Activated naive CD4-positive, alpha-beta T cell treated with anti-CD3 and anti-CD28 coated beads, Interleukin-2, amount 50 U/mL, for 72 hours (primary cell): ENCODE data around the gene RSBN1L. TPM values are rescaled to one million over a fixed set of nuclear protein-coding genes. Genes with fewer than 3 reads are reported as not detected.

Source experiments
- ATAC-seq, 2 donors: fragments of 150-1000 bp; cut with Tn5 transposase; 2 replicates each; pipeline ENCODE4 v1.10.0; 2021; ENCODE audit warnings: mild to moderate bottlenecking in 2 of 2, moderate library complexity in 2 of 2
- DNase-seq, 2 donors: peaks; one replicate each; pipeline ENCODE4 v3.0.0; 2021 to 2022; ENCODE audit warnings: low spot score in 2 of 2
- H3K27ac Mint-ChIP-seq, 2 donors: one replicate each; pipeline ENCODE4 v1.8.0; 2022; ENCODE audit warnings: mild to moderate bottlenecking in 2 of 2, mixed read lengths in 2 of 2
- H3K36me3 Mint-ChIP-seq, 2 donors: one replicate each; pipeline ENCODE4 v1.8.0; 2022; ENCODE audit warnings: mixed read lengths in 2 of 2
- H3K9me3 Mint-ChIP-seq, 2 donors: one replicate each; pipeline ENCODE4 v1.8.0; 2022; ENCODE audit warnings: mixed read lengths in 2 of 2
- total RNA-seq, 2 donors: library from RNA; stranded (reverse); gene quantifications; one replicate each; pipeline ENCODE4 v1.2.3, GENCODE V29; 2022

The RSBN1L gene
- total RNA-seq, 2 donors from 2014 or later: 19.8 to 20.2 TPM

DNA sequence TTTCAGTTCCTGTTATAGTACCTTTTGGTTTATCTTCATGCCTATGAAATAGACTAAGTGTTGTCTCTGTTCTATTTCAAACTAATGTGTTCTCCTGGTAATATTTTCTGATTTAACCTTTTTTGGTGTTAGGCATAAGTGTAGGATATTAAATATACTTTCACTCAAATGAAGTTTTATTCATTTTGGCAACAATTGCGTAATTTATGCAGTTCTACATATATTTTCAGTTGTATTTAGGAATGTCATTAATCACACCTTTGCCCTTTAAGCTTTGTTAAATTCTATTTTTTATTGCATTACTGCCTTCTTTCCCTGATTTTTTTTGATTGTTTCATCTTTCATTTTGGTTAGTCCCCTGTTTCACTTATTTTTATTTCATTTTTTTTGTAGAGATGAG lies 47.3 kb downstream of the RSBN1L start:
- Mint-ChIP-seq H3K9me3 (no peaks in the 10 kb centered on the region), H3K27ac (peak overlapping the region in 1 of 2 donors; percentile 79), H3K36me3 (peaks cover 4 to 12% of the 10 kb centered on the region in 2 donors)
- ATAC-seq: no peak
- DNase-seq: no peak

DNA sequence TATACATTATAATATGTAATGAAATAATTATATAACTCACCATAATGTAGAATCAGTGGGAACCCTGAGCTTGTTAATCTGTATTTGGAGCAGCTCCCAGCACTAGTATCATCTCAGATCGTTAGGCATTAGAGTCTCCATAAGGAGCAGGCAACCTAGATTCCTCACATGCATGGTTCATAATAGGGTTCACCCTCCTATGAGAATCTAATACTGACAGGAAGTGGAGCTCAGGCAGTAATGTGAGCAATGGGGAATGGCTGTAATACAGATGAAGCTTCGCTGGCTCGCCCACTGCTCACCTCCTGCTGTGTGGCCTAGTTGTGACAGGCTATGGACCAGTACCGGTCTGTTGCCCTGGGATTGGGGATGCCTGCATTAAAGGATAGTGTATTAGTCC lies 49.5 kb downstream of the RSBN1L start:
- DNase-seq (no peak), ATAC-seq (no peak)
- Mint-ChIP-seq H3K27ac (peak overlapping the region in 1 of 2 donors; percentile 48), H3K9me3 (no peaks in the 10 kb centered on the region), H3K36me3 (peaks cover 5% of the 10 kb centered on the region in 2 donors)

DNA sequence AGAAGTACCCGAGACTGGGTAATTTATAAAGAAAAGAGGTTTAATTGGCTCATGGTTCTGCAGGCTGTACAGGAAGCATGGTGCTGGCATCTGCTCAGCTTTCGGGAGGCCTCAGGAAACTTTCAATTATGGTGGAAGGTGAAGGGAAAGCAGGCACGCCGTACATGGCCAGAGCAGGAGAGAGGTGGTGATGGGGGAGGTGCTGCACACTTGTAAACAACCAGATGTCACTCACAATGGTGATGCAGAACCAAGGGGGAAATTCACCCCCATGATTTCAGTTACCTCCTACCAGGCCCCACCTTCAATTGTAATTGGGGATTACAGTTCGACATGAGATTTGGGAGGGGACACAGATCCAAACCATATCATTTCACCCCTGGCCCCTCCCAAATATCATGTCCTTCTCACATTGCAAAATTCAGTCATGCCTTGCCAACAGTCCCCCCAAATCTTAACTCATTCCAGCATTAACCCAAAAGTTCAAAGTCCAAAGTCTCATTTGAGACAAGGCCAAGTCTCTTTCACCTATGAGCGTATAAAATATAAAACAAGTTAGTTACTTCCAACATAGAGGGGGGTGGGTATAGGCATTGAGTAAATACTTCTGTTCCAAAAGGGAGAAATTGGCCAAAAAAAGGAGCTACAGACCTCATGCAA lies 50.0 kb downstream of the RSBN1L start:
- H3K9me3 Mint-ChIP-seq: no peaks in the 10 kb centered on the region
- H3K36me3 Mint-ChIP-seq: peaks cover 5 to 9% of the 10 kb centered on the region in 2 donors
- DNase-seq (no peak), ATAC-seq (no peak)
- H3K27ac Mint-ChIP-seq: peak overlapping the region in 1 of 2 donors; percentile 48

DNA sequence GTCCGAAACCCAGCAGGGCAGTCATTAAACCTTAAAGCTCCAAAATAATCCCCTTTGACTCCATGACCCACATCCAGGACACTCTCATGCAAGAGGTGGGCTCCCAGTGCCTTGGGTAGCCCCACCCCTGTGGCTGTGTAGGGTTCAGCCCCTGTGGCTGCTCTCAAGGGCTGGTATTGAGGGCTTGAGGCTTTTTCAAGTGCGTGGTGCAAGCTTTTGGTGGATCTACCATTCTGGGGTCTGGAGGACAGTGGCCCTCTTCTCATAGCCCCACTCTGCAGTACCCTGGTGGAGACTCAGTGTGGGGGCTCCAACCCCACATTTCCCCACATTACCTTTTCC lies 50.5 kb downstream of the RSBN1L start:
- DNase-seq (no peak), ATAC-seq (no peak)
- Mint-ChIP-seq H3K27ac (peak overlapping the region in 1 of 2 donors; percentile 4), H3K36me3 (peaks cover 5 to 9% of the 10 kb centered on the region in 2 donors), H3K9me3 (no peaks in the 10 kb centered on the region)

- peak overlapping the region in 1 of 2 donors; percentile 4 for H3K27ac Mint-ChIP-seq
- no peaks in the 10 kb centered on the region for H3K9me3 Mint-ChIP-seq
- H3K36me3 Mint-ChIP-seq: peaks cover 5 to 9% of the 10 kb centered on the region in 2 donors
- no peak for DNase-seq
- ATAC-seq: no peak
Observed at GRCh38 chr7:77747178-77747577, 50.9 kb downstream of the RSBN1L start.

DNA sequence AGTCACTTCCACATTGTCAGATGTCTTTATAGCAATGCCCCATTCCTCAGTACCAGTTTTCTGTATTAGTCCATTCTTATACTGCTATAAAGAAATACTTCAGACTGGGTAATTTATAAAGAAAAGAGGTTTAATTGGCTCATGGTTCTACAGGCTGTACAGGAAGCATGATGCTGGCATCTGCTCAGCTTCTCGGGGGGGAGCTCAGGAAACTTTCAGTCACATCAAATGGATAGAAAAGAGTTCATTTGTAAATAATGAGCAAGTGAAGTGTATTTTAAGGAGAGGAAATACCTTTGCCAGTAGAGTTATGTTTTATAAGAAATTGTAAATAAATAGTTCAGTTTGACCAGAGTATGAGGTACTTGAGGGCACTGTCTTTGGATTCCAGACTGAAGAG lies 51.5 kb downstream of the RSBN1L start:
- H3K9me3 Mint-ChIP-seq: no peaks in the 10 kb centered on the region
- peak overlapping the region; percentile 4 to 66 for H3K27ac Mint-ChIP-seq
- ATAC-seq: no peak
- peaks cover 5 to 9% of the 10 kb centered on the region in 2 donors for H3K36me3 Mint-ChIP-seq
- no peak for DNase-seq

GRCh38 chr7:77752016-77752415 lies 55.8 kb downstream of the RSBN1L start:
- peaks cover 5 to 9% of the 10 kb centered on the region in 2 donors for H3K36me3 Mint-ChIP-seq
- H3K27ac Mint-ChIP-seq: no peak overlapping the region
- no peaks in the 10 kb centered on the region for H3K9me3 Mint-ChIP-seq
- ATAC-seq (peak in 1 of 2 donors; percentile 39), DNase-seq (no peak)

- Mint-ChIP-seq H3K27ac (no peak overlapping the region), H3K36me3 (peaks cover 5 to 9% of the 10 kb centered on the region in 2 donors), H3K9me3 (no peaks in the 10 kb centered on the region)
- DNase-seq (no peak), ATAC-seq (peak; percentile 34 to 54)
Observed at GRCh38 chr7:77753173-77753572, 56.9 kb downstream of the RSBN1L start.

DNA sequence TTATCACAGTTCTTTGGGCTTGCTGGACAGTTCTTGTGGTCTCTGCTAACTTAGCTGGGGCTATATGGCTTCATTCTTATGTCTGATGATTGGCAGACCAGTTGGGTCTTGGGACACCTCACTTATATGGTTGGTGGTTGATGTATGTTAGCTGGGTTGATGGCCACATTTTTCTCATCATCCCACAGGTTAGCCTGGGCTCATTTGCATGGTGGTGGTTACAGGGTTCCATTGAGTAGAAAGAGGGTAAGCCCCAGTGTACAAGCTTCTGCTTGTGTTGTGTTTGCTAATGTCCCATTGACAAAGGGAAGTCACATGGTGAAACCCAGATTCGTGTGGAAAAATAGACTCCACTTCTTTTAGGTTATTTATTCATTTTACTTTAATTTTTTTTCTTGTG lies 61.3 kb downstream of the RSBN1L start:
- no peak overlapping the region for H3K27ac Mint-ChIP-seq

GRCh38 chr7:77759294-77759889 lies 63.1 kb downstream of the RSBN1L start:
- ATAC-seq (peak; percentile 52 to 65), DNase-seq (peak in 1 of 2 donors; percentile 78)
- Mint-ChIP-seq H3K27ac (peak overlapping the region in 1 of 2 donors; percentile 36), H3K36me3 (no peaks in the 10 kb centered on the region), H3K9me3 (no peaks in the 10 kb centered on the region)

More for the DNA sequence above, 61.3 kb downstream of the RSBN1L start:
- ATAC-seq (peak; percentile 30 to 83), DNase-seq (no peak)
- Mint-ChIP-seq H3K9me3 (no peaks in the 10 kb centered on the region), H3K36me3 (no peaks in the 10 kb centered on the region)

- DNase-seq (no peak), ATAC-seq (no peak)
- Mint-ChIP-seq H3K9me3 (no peaks in the 10 kb centered on the region), H3K36me3 (no peaks in the 10 kb centered on the region), H3K27ac (no peak overlapping the region)
Observed at GRCh38 chr7:77760809-77761453, 64.7 kb downstream of the RSBN1L start.

DNA sequence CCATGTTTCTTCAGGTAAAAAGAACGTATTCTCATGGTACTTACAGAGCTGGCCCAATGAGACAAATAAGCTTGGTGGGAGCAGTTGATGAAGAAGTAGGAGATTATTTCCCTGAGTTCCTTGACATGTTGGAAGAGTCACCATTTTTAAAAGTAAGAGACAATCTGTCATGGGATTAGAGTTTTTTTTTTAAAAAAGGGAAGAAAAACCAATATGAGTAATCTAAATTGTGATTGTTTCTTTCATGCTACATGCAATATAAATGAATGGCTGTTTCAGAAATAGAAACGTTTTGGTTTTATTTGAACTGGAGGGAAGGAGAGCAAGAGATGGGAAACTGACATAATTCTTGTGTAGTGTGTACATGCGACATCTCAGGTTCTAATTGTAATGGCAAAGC lies 69.2 kb downstream of the RSBN1L start:
- H3K9me3 Mint-ChIP-seq: no peaks in the 10 kb centered on the region
- peaks cover 0 to 7% of the 10 kb centered on the region in 2 donors for H3K36me3 Mint-ChIP-seq
- no peak for ATAC-seq
- DNase-seq: no peak
- no peak overlapping the region for H3K27ac Mint-ChIP-seq

- H3K27ac Mint-ChIP-seq: peak overlapping the region in 1 of 2 donors; percentile 81
- H3K9me3 Mint-ChIP-seq: no peaks in the 10 kb centered on the region
- ATAC-seq: no peak
- DNase-seq: no peak
- peaks cover 0 to 7% of the 10 kb centered on the region in 2 donors for H3K36me3 Mint-ChIP-seq
Observed at GRCh38 chr7:77765906-77766800, 69.9 kb downstream of the RSBN1L start.

- Mint-ChIP-seq H3K36me3 (peaks cover 0 to 7% of the 10 kb centered on the region in 2 donors), H3K9me3 (no peaks in the 10 kb centered on the region), H3K27ac (peak overlapping the region in 1 of 2 donors; percentile 48)
- ATAC-seq (no peak), DNase-seq (no peak)
Observed at GRCh38 chr7:77766801-77767605, 70.7 kb downstream of the RSBN1L start.

DNA sequence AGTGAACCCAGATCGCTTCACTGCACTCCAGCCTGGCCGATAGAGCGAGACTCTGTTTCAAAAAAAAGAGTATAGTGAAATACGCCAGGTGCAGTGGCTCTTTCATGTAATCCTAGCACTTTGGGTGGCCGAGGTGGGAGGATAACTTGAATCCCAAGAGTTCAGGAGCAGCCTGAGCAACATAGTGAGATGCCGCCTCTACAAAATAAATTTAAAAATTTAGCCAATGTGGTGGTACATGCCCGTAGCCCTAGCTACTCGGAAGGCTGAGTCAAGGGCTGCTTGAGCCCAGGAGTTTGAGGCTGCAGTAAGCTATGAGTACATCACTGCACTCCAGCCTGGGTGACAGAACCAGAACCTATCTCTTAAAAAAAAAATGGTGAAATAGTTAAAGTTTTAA lies 74.1 kb downstream of the RSBN1L start:
- ATAC-seq (no peak), DNase-seq (no peak)
- no peaks in the 10 kb centered on the region for H3K9me3 Mint-ChIP-seq
- no peak overlapping the region for H3K27ac Mint-ChIP-seq
- peaks cover 0 to 7% of the 10 kb centered on the region in 2 donors for H3K36me3 Mint-ChIP-seq

DNA sequence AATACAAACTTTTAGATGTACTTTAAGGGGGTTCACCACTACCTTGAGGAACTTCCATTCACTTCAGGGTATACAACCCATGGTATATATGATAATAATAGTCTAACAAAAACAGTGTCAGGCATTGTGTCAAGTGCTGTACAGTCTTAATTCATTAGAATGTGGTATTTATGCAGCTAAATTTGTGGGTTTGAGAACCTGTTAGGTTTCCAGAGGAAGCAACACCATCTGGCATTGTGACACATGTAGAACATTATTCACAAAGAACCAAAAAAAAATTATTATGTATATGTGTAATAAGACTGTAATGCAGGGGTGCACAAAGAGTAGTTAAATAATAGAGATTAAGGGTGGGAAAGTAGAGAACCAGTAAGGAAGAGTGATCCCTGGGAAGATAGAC lies 75.6 kb downstream of the RSBN1L start:
- Mint-ChIP-seq H3K36me3 (peaks cover 11 to 16% of the 10 kb centered on the region in 2 donors), H3K9me3 (no peaks in the 10 kb centered on the region), H3K27ac (no peak overlapping the region)
- ATAC-seq (no peak), DNase-seq (no peak)
